Neural cell (in vitro differentiated cells): ENCODE data around the gene SHISA9.

Source experiments
- CTCF ChIP-seq: fragments of 450-650 bp; IDR thresholded peaks from 2 replicates; pipeline ENCODE4 v1.5.1; 2014; ENCODE audit warnings: antibody characterized with exemption, mild to moderate bottlenecking, moderate library complexity; ENCODE audit not compliant: poor library complexity, severe bottlenecking
- EP300 ChIP-seq: fragments of 450-650 bp; conservative IDR thresholded peaks from 2 replicates; pipeline ENCODE4 v1.6.1; 2014; ENCODE audit warnings: antibody characterized with exemption, mild to moderate bottlenecking, moderate library complexity; ENCODE audit not compliant: poor library complexity, severe bottlenecking
- EZH2 ChIP-seq: fragments of 200-600, 300-800 bp; shearing (Covaris generic), sonication (generic); IDR thresholded peaks from 2 replicates; pipeline ENCODE4 v1.6.1; 2014; ENCODE audit warnings: antibody characterized with exemption, low read length, borderline replicate concordance, mild to moderate bottlenecking; ENCODE audit not compliant: insufficient read depth, poor library complexity, severe bottlenecking
- POLR2AphosphoS5 ChIP-seq: IDR thresholded peaks from 2 replicates; pipeline ENCODE4 v1.6.1; 2012
- RAD21 ChIP-seq: fragments of 450-650 bp; conservative IDR thresholded peaks from 2 replicates; pipeline ENCODE4 v1.6.1; 2014; ENCODE audit warnings: antibody characterized with exemption, mild to moderate bottlenecking, moderate library complexity
- TAF1 ChIP-seq: IDR thresholded peaks from 2 replicates; pipeline ENCODE4 v1.6.1; 2012; ENCODE audit warnings: low read depth
- TF ChIP-seq, protein P1 (sequence below): IDR thresholded peaks from 2 replicates; pipeline ENCODE4 v1.6.1; 2012; ENCODE audit warnings: borderline replicate concordance

- no peak for TF ChIP-seq CTCF
- TF ChIP-seq POLR2AphosphoS5 = no peak
- TF ChIP-seq, protein P1, sequence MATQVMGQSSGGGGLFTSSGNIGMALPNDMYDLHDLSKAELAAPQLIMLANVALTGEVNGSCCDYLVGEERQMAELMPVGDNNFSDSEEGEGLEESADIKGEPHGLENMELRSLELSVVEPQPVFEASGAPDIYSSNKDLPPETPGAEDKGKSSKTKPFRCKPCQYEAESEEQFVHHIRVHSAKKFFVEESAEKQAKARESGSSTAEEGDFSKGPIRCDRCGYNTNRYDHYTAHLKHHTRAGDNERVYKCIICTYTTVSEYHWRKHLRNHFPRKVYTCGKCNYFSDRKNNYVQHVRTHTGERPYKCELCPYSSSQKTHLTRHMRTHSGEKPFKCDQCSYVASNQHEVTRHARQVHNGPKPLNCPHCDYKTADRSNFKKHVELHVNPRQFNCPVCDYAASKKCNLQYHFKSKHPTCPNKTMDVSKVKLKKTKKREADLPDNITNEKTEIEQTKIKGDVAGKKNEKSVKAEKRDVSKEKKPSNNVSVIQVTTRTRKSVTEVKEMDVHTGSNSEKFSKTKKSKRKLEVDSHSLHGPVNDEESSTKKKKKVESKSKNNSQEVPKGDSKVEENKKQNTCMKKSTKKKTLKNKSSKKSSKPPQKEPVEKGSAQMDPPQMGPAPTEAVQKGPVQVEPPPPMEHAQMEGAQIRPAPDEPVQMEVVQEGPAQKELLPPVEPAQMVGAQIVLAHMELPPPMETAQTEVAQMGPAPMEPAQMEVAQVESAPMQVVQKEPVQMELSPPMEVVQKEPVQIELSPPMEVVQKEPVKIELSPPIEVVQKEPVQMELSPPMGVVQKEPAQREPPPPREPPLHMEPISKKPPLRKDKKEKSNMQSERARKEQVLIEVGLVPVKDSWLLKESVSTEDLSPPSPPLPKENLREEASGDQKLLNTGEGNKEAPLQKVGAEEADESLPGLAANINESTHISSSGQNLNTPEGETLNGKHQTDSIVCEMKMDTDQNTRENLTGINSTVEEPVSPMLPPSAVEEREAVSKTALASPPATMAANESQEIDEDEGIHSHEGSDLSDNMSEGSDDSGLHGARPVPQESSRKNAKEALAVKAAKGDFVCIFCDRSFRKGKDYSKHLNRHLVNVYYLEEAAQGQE = no peak
- TF ChIP-seq EP300 = no peak
- TF ChIP-seq EZH2 = no peak
- TF ChIP-seq RAD21 = no peak
- TF ChIP-seq TAF1 = no peak
Measured at GRCh38 chr16:13127144-13127543, 225.7 kb downstream of the SHISA9 start.
